ENCODE measurements around the gene PTPRB. TPM values are rescaled to one million over a fixed set of nuclear protein-coding genes. Genes with fewer than 3 reads are reported as not detected.

The PTPRB gene
- total and polyA plus RNA-seq, 2 donors (not counting 3 experiments of a cell fraction or from before 2014, with no cell fraction given) = 64.1 to 151 TPM

- peak overlapping the region; percentile 77 for H3K9ac ChIP-seq (replicated peaks; ENCODE audit: extremely low read depth, insufficient read depth, low read length)
- no peaks in the 10 kb centered on the region for H3K9me3 ChIP-seq (replicated peaks; ENCODE audit: control insufficient read depth, insufficient read depth, low read length)
- DNase-seq (ENCODE audit: low read depth, low spot score) = peak; percentile 41
- H3K4me1 ChIP-seq (ENCODE audit: control insufficient read depth, extremely low read depth, insufficient read depth, low read length) = peaks cover 55% of the 10 kb centered on the region
- no peak overlapping the region for H2AFZ ChIP-seq (ENCODE audit: low read depth, low read length)
- no peaks in the 10 kb centered on the region for H4K20me1 ChIP-seq (replicated peaks; ENCODE audit: control insufficient read depth, extremely low read depth, insufficient read depth, low read length)
- CTCF ChIA-PET = interaction anchor here (1.0 to 2.6 kb wide), 3 partner anchors 11 to 47 kb away, joined by 3 to 9 read pairs (median 5); no protein-coding TSS in a partner anchor
- TF ChIP-seq POLR2AphosphoS5 (IDR thresholded peaks at IDR 0.05; ENCODE audit: insufficient read depth, low read depth, low read length) (no peak), FOS (IDR thresholded peaks at IDR 0.05; ENCODE audit: borderline replicate concordance, insufficient read depth, low read length) (no peak), CTCF (IDR thresholded peaks at IDR 0.05; ENCODE audit: extremely low read depth in 1 of 2, insufficient read depth in 1 of 2, low read depth in 1 of 2, low read length in 2 of 2) (no peak), MAX (IDR thresholded peaks at IDR 0.05; ENCODE audit: insufficient read depth, insufficient read length) (no peak), JUN (IDR thresholded peaks at IDR 0.05; ENCODE audit: borderline replicate concordance, insufficient read depth, insufficient read length, low read depth) (no peak), MYC (IDR thresholded peaks at IDR 0.05; ENCODE audit: low read depth, low read length) (no peak), EZH2 (IDR thresholded peaks at IDR 0.05; ENCODE audit: borderline replicate concordance, low read depth, low read length, severe bottlenecking) (no peak), POLR2A (IDR thresholded peaks at IDR 0.05; ENCODE audit: low read depth, low read length) (no peak), GATA2 (IDR thresholded peaks at IDR 0.05; ENCODE audit: insufficient read depth, insufficient read length, low read depth, low read length) (no peak)
- peak overlapping the region; percentile 58 for H3K4me2 ChIP-seq (ENCODE audit: insufficient read depth, low read length)
- no peaks in the 10 kb centered on the region for H3K27me3 ChIP-seq (ENCODE audit: control insufficient read depth in 2 of 2, insufficient read depth in 2 of 2, low read length in 2 of 2)
- H3K27ac ChIP-seq (ENCODE audit: insufficient read depth, low read depth, low read length) = peak overlapping the region; percentile 99
- no peaks in the 10 kb centered on the region for H3K9me1 ChIP-seq (replicated peaks; ENCODE audit: control insufficient read depth, extremely low read depth, insufficient read depth, low read length)
- H3K79me2 ChIP-seq (ENCODE audit: control insufficient read depth, insufficient read depth, low read length) = no peaks in the 10 kb centered on the region
- intact Hi-C loops (cut with micrococcal nuclease) (loop anchor here (1.0 kb wide), 4 partner anchors 14 to 57 kb away; no protein-coding TSS in a partner anchor), dilution Hi-C loops (cut with MboI; ENCODE audit: extremely low pct_ligation_motif_present, low sequenced_read_pairs) (no loop called here)
- H3K4me3 ChIP-seq (replicated peaks in 1 of 3; ENCODE audit: insufficient read depth in 1 of 3, low read depth in 1 of 3, low read length in 3 of 3) = no peak overlapping the region
- no TSS peak for BruUV-seq (replicated peaks)
- H3K36me3 ChIP-seq (ENCODE audit: control insufficient read depth in 2 of 2, extremely low read depth in 1 of 2, insufficient read depth in 2 of 2, low read length in 2 of 2) = no peaks in the 10 kb centered on the region
- no peak for FAIRE-seq
- POLR2A ChIA-PET = no interaction called here
Measured at GRCh38 chr12:70646850-70647249, 9.6 kb upstream of the PTPRB start.
